Measurements from ENCODE around the gene NUDT19. TPM values are rescaled to one million over a fixed set of nuclear protein-coding genes. Genes with fewer than 3 reads are reported as not detected.
"Not testable (repeated sequence)": the region's sequence is repeated elsewhere in the genome, so short reads cannot be mapped to it uniquely, and the experiment has no call there.

Gene NUDT19
- total RNA-seq, 1 experiment from 2014 or later, result 14.1 TPM

DNA sequence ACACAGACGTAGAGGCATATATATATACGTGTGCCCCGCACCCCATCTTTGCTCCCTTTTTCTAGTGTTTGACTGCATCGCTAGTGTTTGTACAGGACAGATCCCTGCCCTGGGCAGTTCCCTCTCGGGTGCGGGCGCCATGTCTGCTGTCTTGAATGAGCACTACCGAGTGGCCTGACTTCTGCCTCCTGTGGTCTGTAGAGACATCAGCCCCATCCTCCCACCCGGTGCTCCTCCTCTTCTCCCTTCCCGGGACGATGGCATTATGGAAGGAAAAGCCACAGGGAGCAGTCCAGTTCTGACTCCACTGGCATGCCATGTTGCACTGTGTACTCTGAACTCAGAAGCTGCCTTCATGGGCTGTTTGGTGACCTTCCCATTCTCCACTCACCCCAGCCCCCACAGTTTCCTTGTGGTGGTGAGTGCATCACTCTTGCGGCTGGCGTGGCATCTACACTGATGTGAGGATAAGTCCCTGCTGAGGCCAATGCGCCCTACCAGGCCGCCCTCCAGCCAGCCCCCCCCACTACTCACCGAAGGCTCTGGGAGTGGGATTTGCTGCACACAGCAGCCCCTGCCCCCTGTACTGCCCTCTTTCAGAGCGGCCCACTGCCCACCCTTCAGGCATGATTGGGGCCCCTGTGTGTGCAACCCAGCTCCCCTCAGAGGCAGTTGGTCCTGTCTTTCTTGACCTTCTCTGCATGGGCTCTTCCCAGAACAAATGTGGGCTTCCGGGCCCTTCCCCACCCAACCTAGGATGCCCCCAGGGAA, 53.1 kb downstream of the NUDT19 start:
- no peak overlapping the region for H3K27ac ChIP-seq
- no peak for DNase-seq (ENCODE audit: low read depth in 1 of 2, low spot score in 2 of 2)
- H3K36me3 ChIP-seq, result no peaks in the 10 kb centered on the region
- no peak overlapping the region for H3K4me3 ChIP-seq
- H3K4me1 ChIP-seq (replicated peaks), result no peaks in the 10 kb centered on the region
- H3K27me3 ChIP-seq (replicated peaks), result peaks cover 11% of the 10 kb centered on the region; the same call in 1 of the 2 replicates
- no peaks in the 10 kb centered on the region for H3K9me3 ChIP-seq (replicated peaks)

DNA sequence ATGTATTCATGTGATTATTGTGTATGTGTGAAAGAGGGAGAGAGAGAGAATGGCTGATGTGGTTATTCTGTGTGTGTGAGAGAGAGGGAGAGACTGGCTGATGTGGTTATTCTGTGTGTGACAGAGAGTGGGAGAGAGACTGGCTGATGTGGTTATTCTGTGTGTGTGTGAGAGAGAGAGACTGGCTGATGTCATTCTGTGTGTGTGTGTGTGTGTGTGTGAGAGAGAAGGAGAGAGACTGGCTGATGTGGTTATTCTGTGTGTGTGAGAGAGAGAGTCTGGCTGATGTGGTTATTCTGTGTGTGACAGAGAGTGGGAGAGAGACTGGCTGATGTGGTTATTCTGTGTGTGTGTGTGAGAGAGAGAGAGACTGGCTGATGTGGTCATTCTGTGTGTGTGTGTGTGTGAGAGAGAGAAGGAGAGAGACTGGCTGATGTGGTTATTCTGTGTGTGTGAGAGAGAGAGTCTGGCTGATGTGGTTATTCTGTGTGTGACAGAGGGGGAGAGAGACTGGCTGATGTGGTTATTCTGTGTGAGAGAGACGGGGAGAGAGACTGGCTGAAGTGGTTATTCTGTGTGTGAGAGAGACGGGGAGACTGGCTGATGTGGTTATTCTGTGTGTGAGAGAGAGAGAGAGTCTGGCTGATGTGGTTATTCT, 54.1 kb downstream of the NUDT19 start:
- H3K4me3 ChIP-seq; H3K27ac ChIP-seq; H3K36me3 ChIP-seq; H3K4me1 ChIP-seq (replicated peaks); DNase-seq (ENCODE audit: low read depth in 1 of 2, low spot score in 2 of 2); H3K9me3 ChIP-seq (replicated peaks): not testable (repeated sequence)
- peaks cover 11% of the 10 kb centered on the region; the same call in 1 of the 2 replicates for H3K27me3 ChIP-seq (replicated peaks)

DNA sequence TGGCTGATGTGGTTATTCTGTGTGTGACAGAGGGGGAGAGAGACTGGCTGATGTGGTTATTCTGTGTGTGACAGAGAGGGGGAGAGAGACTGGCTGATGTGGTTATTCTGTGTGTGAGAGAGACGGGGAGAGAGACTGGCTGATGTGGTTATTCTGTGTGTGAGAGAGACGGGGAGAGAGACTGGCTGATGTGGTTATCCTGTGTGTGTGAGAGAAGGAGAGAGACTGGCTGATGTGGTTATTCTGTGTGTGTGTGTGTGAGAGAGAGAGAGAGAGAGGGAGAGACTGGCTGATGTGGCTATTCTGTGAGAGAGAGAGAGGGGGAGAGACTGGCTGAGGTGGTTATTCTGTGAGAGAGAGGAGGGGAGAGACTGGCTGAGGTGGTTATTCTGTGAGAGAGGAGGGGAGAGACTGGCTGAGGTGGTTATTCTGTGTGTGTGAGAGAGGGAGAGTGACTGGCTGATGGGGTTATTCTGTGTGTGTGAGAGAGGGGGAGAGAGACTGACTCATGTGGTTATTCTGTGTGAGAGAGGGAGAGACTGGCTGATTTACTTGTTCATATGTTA, 55.1 kb downstream of the NUDT19 start:
- not testable (repeated sequence) for H3K27ac ChIP-seq; H3K36me3 ChIP-seq; H3K4me1 ChIP-seq (replicated peaks); H3K4me3 ChIP-seq; H3K27me3 ChIP-seq (replicated peaks); H3K9me3 ChIP-seq (replicated peaks)
- DNase-seq (ENCODE audit: low read depth in 1 of 2, low spot score in 2 of 2), result peak in 1 of 2 experiments; percentile 4

DNA sequence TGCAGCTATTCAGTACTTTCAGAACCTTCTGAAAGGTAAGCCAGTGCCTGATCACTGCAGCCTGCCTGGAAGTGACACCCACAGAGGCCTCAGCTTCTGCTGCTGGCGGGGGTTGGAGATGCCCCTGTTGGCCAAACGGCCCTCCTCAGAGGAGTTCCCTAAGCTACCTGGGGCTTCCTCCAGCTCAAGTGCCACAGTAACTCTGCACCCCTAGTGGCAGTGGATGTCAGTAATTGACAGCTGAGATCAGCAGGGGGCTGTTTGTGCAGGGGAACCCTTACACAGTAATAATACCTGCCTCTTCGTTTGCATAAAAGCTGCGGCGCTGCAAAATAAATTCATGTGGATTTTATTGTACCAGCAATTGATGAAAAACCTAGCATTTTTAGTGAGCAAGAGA, 56.9 kb downstream of the NUDT19 start:
- H3K36me3 ChIP-seq, result no peaks in the 10 kb centered on the region
- H3K4me1 ChIP-seq (replicated peaks), result no peaks in the 10 kb centered on the region
- no peak for DNase-seq (ENCODE audit: low read depth in 1 of 2, low spot score in 2 of 2)
- H3K27ac ChIP-seq, result no peak overlapping the region
- peaks cover 6% of the 10 kb centered on the region; the same call in 1 of the 2 replicates for H3K27me3 ChIP-seq (replicated peaks)
- H3K4me3 ChIP-seq, result no peak overlapping the region
- H3K9me3 ChIP-seq (replicated peaks), result no peaks in the 10 kb centered on the region

DNA sequence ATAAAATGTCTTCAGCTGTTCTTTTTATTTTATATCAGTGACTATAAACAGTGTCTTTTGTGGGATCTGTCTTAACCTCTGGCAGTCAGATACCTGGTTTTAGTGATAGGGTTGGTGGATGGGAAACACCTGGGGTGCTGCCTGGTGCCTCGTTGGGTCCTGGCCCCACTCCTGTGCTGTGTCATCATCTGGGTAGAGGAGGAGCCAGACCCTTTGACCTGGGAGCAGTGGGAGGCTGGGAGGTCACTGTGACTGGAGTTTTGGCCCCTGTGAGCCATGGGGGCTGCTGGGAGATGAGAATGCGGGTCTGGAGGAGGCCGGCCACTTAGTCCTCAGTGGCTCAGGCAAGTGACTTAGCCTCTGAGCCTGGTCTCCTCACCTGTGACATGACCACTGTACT, 57.3 kb downstream of the NUDT19 start:
- Histone ChIP-seq H3K9me3 (replicated peaks) (no peaks in the 10 kb centered on the region), H3K27me3 (replicated peaks) (peaks cover 8% of the 10 kb centered on the region; the same call in 1 of the 2 replicates), H3K4me1 (replicated peaks) (no peaks in the 10 kb centered on the region), H3K4me3 (no peak overlapping the region), H3K27ac (no peak overlapping the region), H3K36me3 (no peaks in the 10 kb centered on the region)
- DNase-seq (ENCODE audit: low read depth in 1 of 2, low spot score in 2 of 2), result no peak

DNA sequence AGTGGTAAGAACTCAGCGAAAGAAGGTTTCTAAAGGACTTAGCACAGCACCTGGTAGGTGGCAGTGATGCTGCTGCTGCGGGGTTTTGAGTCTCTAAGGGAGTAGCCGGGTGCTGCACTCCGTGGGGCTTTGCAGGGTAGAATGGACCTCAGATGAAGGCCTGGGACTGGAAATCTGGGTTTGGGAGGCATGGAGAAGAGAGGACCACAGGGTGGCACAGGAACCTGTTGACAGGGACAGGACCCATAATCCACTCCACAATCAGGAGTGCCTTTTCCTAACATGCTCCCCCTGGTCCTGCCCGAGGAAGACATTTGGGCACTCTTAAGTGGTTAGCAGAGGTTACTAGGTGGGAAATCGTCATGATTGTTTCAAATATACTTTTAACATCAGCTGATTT, 57.7 kb downstream of the NUDT19 start:
- Histone ChIP-seq H3K4me1 (replicated peaks) (no peaks in the 10 kb centered on the region), H3K9me3 (replicated peaks) (no peaks in the 10 kb centered on the region), H3K27ac (no peak overlapping the region), H3K36me3 (no peaks in the 10 kb centered on the region), H3K4me3 (no peak overlapping the region), H3K27me3 (replicated peaks) (peaks cover 13% of the 10 kb centered on the region; the same call in 1 of the 2 replicates)
- no peak for DNase-seq (ENCODE audit: low read depth in 1 of 2, low spot score in 2 of 2)

DNA sequence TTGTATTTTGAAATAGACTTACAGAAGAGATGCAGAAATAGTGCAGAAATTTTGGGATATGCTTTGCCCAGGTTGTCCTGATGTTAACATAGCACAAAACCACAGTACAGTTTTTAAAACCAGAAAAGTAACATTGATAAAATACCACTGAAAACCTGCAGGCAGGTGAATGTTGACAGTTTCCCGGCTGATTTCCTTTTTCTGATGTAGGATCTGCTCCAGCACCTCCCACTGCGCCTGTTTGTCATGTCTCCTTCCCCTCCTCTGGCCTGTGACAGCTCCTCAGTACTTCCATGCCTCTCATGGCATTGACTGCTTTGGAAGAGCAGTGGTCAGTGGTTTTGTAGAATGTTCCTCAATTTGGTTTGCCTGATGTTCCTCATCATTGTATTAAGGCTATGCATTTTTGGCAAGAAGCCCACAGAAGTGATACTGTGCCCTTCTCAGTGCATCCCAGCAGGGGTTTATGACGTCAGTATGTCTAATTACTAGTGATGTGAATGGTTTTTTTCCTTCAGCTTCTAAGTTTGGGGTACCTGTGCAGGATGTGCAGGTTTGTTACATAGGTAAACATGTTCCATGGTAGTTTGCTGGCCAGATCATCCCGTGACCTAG, 58.9 kb downstream of the NUDT19 start:
- H3K27me3 ChIP-seq (replicated peaks), result peaks cover 21% of the 10 kb centered on the region
- H3K9me3 ChIP-seq (replicated peaks), result no peaks in the 10 kb centered on the region
- no peak overlapping the region for H3K4me3 ChIP-seq
- H3K36me3 ChIP-seq, result no peaks in the 10 kb centered on the region
- H3K27ac ChIP-seq, result no peak overlapping the region
- DNase-seq (ENCODE audit: low read depth in 1 of 2, low spot score in 2 of 2), result no peak
- H3K4me1 ChIP-seq (replicated peaks), result no peaks in the 10 kb centered on the region

DNA sequence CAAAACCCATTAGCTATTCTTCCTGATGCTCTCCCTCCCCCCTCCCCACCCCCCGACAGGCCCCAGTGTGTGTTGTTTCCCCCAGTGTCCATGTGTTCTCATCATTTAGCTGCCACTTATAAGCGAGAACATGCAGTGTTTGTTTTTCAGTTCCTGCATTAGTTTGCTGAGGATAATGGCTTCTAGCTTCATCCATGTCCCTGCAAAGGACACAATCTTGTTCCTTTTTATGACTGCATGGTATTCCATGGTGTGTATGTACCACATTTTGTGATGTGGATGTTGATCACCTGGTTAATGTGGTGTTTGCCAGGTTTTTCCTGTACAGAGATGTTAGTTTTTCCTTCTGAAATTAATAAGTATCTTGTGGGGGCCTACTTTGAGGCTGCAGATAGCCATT, 59.4 kb downstream of the NUDT19 start:
- Histone ChIP-seq H3K4me3 (no peak overlapping the region), H3K4me1 (replicated peaks) (no peaks in the 10 kb centered on the region), H3K27ac (no peak overlapping the region), H3K9me3 (replicated peaks) (no peaks in the 10 kb centered on the region), H3K27me3 (replicated peaks) (peaks cover 21% of the 10 kb centered on the region), H3K36me3 (no peaks in the 10 kb centered on the region)
- no peak for DNase-seq (ENCODE audit: low read depth in 1 of 2, low spot score in 2 of 2)

DNA sequence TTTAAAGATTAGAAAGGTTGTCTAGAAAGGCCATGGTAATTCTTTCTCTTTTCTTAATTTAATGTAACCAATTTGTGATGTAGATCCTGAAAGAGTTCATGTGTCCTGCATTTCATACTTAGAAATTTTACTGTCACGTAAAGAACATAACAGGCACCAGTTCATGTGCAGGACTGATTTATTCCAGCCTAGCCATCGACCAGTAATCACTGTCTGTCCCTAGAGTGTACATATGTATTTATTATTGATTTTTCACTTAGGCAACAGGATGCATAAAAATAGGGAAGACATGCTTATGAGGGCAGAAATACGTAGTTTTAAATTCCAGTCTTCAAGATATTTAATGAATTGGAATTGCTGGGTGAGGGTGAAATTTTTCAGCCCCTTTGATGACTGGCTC, 65.6 kb downstream of the NUDT19 start:
- no peak for DNase-seq (ENCODE audit: low read depth in 1 of 2, low spot score in 2 of 2)
- H3K4me1 ChIP-seq (replicated peaks), result no peaks in the 10 kb centered on the region

More for the DNA sequence above, 65.6 kb downstream of the NUDT19 start:
- Histone ChIP-seq H3K27ac (no peak overlapping the region), H3K4me3 (no peak overlapping the region), H3K27me3 (replicated peaks) (peaks cover 28% of the 10 kb centered on the region), H3K36me3 (no peaks in the 10 kb centered on the region), H3K9me3 (replicated peaks) (peaks cover 3% of the 10 kb centered on the region; the same call in 1 of the 2 replicates)

Other genes starting within 250 kb of the NUDT19 start
- 212 and 277 TPM in 2 replicates for gene PDCD5, start 110.6 kb upstream of the NUDT19 start, total RNA-seq (2014; rRNA removed; shearing (Covaris generic))
- gene ANKRD27, start 16.6 kb upstream of the NUDT19 start, total RNA-seq (2014; rRNA removed; shearing (Covaris generic)), result 22.5 and 26.2 TPM in 2 replicates
- 0.05 TPM in 1 of 2 replicates, not detected in the other for gene RGS9BP, start 16.0 kb upstream of the NUDT19 start, total RNA-seq (2014; rRNA removed; shearing (Covaris generic))
- 0.05 and 0.85 TPM in 2 replicates for gene TDRD12, start 27.9 kb downstream of the NUDT19 start, total RNA-seq (2014; rRNA removed; shearing (Covaris generic))
- not detected in 2 replicates for gene SLC7A9, start 177.9 kb downstream of the NUDT19 start, total RNA-seq (2014; rRNA removed; shearing (Covaris generic))

Measured in SJSA1 (cell line).